ENCODE measurements around the gene USP44. TPM values are rescaled to one million over a fixed set of nuclear protein-coding genes. Genes with fewer than 3 reads are reported as not detected.

Gene USP44
- total and polyA plus RNA-seq, 2 of the 8 experiments (the other 6 are each of a cell fraction or from before 2014, with no cell fraction given): 129 to 197 TPM

DNA sequence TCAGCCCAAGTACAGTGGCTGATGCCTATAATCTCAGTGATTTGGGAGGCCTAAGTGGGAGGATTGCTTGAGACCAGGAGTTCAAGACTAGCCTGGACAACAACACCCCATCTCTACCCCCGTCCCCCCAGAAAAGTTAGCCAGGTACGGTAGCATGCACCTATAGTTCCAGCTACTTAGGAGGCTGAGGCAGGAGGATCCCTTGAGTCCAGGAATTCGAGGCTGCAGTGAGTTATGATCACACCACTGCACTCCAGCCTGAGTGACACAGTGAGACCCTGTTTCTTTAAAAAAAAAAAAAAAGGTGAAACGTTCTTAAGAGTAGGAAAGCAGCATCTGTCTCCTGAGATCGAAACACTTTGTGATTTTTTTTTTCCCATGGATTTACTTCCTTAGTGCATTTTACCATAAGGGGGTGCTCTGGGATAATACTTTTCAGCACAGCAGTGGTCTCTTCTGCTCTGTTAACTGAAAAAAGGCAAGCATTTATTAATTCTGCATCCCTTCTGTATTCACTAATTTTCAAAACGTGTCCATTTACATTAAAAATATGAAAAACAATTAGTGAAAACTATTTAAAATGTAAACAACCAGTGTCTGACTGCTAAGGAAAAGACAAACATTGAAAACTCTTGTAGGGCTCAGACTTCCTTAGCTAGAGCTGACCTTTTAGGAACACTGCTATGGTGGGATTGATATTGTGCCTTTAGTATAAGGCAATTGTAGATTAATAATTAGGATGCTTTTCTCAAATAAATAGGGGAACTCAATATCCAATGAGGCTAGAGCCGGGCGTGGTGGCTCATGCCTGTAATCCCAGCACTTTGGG is 31.2 kb upstream of the USP44 start:
- no peak overlapping the region for H2BK120ac ChIP-seq (replicated peaks; ENCODE audit: low read depth, low read length)
- FAIRE-seq: peak; percentile 52
- H2AFZ ChIP-seq (ENCODE audit: low read length): no peak overlapping the region

More for the DNA sequence above, 31.2 kb upstream of the USP44 start:
- Histone ChIP-seq H4K20me1 (replicated peaks in 1 of 2; ENCODE audit: control insufficient read depth in 1 of 2, insufficient read depth in 2 of 2, low read length in 2 of 2) (no peaks in the 10 kb centered on the region), H3K56ac (replicated peaks; ENCODE audit: insufficient read length, low read depth, low read length) (no peak overlapping the region), H3K36me3 (ENCODE audit: control insufficient read depth in 2 of 4, insufficient read depth in 4 of 4, low read length in 3 of 4) (no peaks in the 10 kb centered on the region), H2BK5ac (ENCODE audit: low read depth, low read length) (no peak overlapping the region), H2BK20ac (ENCODE audit: low read length) (no peak overlapping the region), H3K27ac (ENCODE audit: low read depth, low read length) (no peak overlapping the region), H2BK15ac (ENCODE audit: low read length) (no peak overlapping the region), H3K9me3 (ENCODE audit: insufficient read depth in 2 of 2, low read depth in 1 of 2, low read length in 1 of 2) (no peaks in the 10 kb centered on the region), H3K79me2 (ENCODE audit: control insufficient read depth in 1 of 2, insufficient read depth in 2 of 2, low read length in 2 of 2) (no peaks in the 10 kb centered on the region), H3K4me3 (ENCODE audit: extremely low read depth in 1 of 4, insufficient read depth in 2 of 4, low read depth in 3 of 4, low read length in 4 of 4) (no peak overlapping the region), H3K79me1 (ENCODE audit: low read depth, low read length) (no peaks in the 10 kb centered on the region), H2AK5ac (ENCODE audit: low read depth, low read length) (no peak overlapping the region), H4K91ac (replicated peaks; ENCODE audit: insufficient read length, low read length) (no peak overlapping the region), H3K23me2 (ENCODE audit: low read depth, low read length) (no peaks in the 10 kb centered on the region), H4K5ac (ENCODE audit: insufficient read length, low read depth, low read length) (no peak overlapping the region), H2BK12ac (ENCODE audit: low read depth, low read length) (no peak overlapping the region), H3K18ac (ENCODE audit: extremely low read depth, low read length) (no peak overlapping the region), H3K4me1 (replicated peaks in 1 of 4; ENCODE audit: control insufficient read depth in 3 of 4, insufficient read depth in 4 of 4, low read length in 3 of 4) (no peaks in the 10 kb centered on the region), H3K27me3 (replicated peaks in 1 of 4; ENCODE audit: control insufficient read depth in 3 of 4, extremely low read depth in 1 of 4, insufficient read depth in 3 of 4, low read length in 3 of 4) (no peaks in the 10 kb centered on the region), H3K4me2 (ENCODE audit: insufficient read depth in 1 of 2, low read depth in 2 of 2, low read length in 2 of 2) (no peak overlapping the region), H3K23ac (ENCODE audit: insufficient read length) (no peak overlapping the region), H3K14ac (ENCODE audit: insufficient read length) (no peak overlapping the region), H4K8ac (ENCODE audit: extremely low read depth, insufficient read depth, low read length) (no peak overlapping the region), H3K9ac (replicated peaks in 1 of 4; ENCODE audit: extremely low read depth in 1 of 4, low read depth in 3 of 4, low read length in 3 of 4) (no peak overlapping the region), H3K4ac (replicated peaks; ENCODE audit: insufficient read length, low read depth, low read length) (peak overlapping the region; percentile 23)
- ChIA-PET CTCF (ENCODE audit: partially characterized antibody) (interaction anchor here (0.6 to 4.9 kb wide), 41 partner anchors 8 to 416 kb away, joined by 3 to 65 read pairs (median 4); no protein-coding TSS in a partner anchor), POLR2A (ENCODE audit: partially characterized antibody) (interaction anchor here (1.0 to 2.5 kb wide), 3 partner anchors 32 to 46 kb away, joined by 3 to 7 read pairs (median 4); partner anchors contain the start of gene USP44)
- 68% methylated on average over 7 of the region's 8 CpGs; no CpG with 5 or more reads in 1 of the 2 experiments for WGBS, 2 experiments (ENCODE audit: extremely low coverage in 1 of 2, insufficient coverage in 1 of 2, insufficient read length in 1 of 2, insufficient replicate concordance in 2 of 2, low coverage in 1 of 2, low lambda C conversion rate in 2 of 2, missing lambda C conversion rate in 1 of 2)
- no peak for DNase-seq (ENCODE audit: low read depth in 1 of 2, low spot score in 2 of 2)
- TF ChIP-seq RAD21 (IDR thresholded peaks at IDR 0.05 in 1 of 2, conservative IDR thresholded peaks at IDR 0.05 in 1 of 2; ENCODE audit: low read depth in 2 of 2, low read length in 2 of 2) (peak; percentile 75 to 78), BACH1 (IDR thresholded peaks at IDR 0.05; ENCODE audit: low read length) (no peak)
- TF ChIP-seq, protein P1, sequence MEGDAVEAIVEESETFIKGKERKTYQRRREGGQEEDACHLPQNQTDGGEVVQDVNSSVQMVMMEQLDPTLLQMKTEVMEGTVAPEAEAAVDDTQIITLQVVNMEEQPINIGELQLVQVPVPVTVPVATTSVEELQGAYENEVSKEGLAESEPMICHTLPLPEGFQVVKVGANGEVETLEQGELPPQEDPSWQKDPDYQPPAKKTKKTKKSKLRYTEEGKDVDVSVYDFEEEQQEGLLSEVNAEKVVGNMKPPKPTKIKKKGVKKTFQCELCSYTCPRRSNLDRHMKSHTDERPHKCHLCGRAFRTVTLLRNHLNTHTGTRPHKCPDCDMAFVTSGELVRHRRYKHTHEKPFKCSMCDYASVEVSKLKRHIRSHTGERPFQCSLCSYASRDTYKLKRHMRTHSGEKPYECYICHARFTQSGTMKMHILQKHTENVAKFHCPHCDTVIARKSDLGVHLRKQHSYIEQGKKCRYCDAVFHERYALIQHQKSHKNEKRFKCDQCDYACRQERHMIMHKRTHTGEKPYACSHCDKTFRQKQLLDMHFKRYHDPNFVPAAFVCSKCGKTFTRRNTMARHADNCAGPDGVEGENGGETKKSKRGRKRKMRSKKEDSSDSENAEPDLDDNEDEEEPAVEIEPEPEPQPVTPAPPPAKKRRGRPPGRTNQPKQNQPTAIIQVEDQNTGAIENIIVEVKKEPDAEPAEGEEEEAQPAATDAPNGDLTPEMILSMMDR (IDR thresholded peaks at IDR 0.05; ENCODE audit: control extremely low read depth in 1 of 3, insufficient read depth in 1 of 3, low read depth in 1 of 3, low read length in 3 of 3): peak in 2 of 3 experiments; percentile 29 to 37; a peak in 2 of 4 replicates
